Sigmoid colon (tissue), 7 donors: ENCODE data around the gene GYG1. TPM values are rescaled to one million over a fixed set of nuclear protein-coding genes. Genes with fewer than 3 reads are reported as not detected.

ENCODE experiments used
- DNase-seq: peaks from one replicate; pipeline ENCODE4 v3.0.0-alpha.2; 2019
- H3K27ac ChIP-seq, 4 donors: fragments of 200-600 bp; sonication (generic); one replicate each; pipeline ENCODE4 v1.5.1; 2016 to 2019; ENCODE audit warnings: mild to moderate bottlenecking in 1 of 4
- H3K27me3 ChIP-seq, 3 donors: fragments of 200-600 bp; sonication (generic); one replicate each; pipeline ENCODE4 v1.5.1; 2019; ENCODE audit warnings: mild to moderate bottlenecking in 1 of 3
- H3K36me3 ChIP-seq, 4 donors: fragments of 200-600 bp; sonication (generic); one replicate each; pipeline ENCODE4 v1.5.1; 2016 to 2019
- H3K4me1 ChIP-seq, 4 donors: fragments of 200-600 bp; sonication (generic); one replicate each; pipeline ENCODE4 v1.5.1; 2017 to 2019
- H3K4me3 ChIP-seq, 4 donors: fragments of 200-600 bp; sonication (generic); one replicate each; pipeline ENCODE4 v1.5.1; 2017 to 2019; ENCODE audit warnings: mild to moderate bottlenecking in 2 of 4, moderate library complexity in 1 of 4
- H3K9me3 ChIP-seq, 4 donors: fragments of 200-600 bp in 3 of 4; sonication (generic) in 3 of 4; one replicate each; pipeline versions ENCODE4 v1.5.1 to v1.6.1; 2013 to 2019
- EP300 ChIP-seq, 4 donors: sonication (generic); formaldehyde crosslinking; IDR thresholded peaks; one replicate each; pipeline ENCODE4 v1.6.1; 2017; ENCODE audit warnings: antibody characterized with exemption in 4 of 4
- POLR2A ChIP-seq, 2 donors: fragments of 450-650 bp; IDR thresholded peaks; one replicate each; pipeline ENCODE4 v1.6.1; 2016; ENCODE audit warnings: antibody characterized with exemption in 2 of 2, mild to moderate bottlenecking in 2 of 2, moderate library complexity in 2 of 2
- POLR2AphosphoS5 ChIP-seq, 4 donors: sonication (generic); formaldehyde crosslinking; IDR thresholded peaks; one replicate each; pipeline ENCODE4 v1.6.1; 2017; ENCODE audit warnings: antibody characterized with exemption in 4 of 4
- WGBS, 2 donors: extraction: QIAGEN DNeasy Blood & Tissue Kit; methylation state at CpG; one replicate each; pipeline ENCODE4 v1.1.7; 2013; 5-methylcytosine and 5-hydroxymethylcytosine counted together
- intact Hi-C: fragments of 100-400 bp; cut with DNase I; formaldehyde crosslinking; loops from one replicate; pipeline ENCODE4 v1.15.1; 2023
- polyA plus RNA-seq, 3 donors: library from polyadenylated mRNA; stranded (reverse); fragments of 200-250 nt; gene quantifications; one replicate each; pipeline ENCODE4 v1.2.3, GENCODE V29; 2013
- total RNA-seq, 4 donors: library from RNA; depleted of rRNA; stranded (reverse); fragments of >200 nt; gene quantifications; one replicate each; pipeline ENCODE4 v1.1.0, GENCODE V29; 2016
- TF ChIP-seq, protein P1 (sequence below), 4 experiments: fragments of 450-650 bp in 3 of 4; fragments of 200-600 bp in 1 of 4; IDR thresholded peaks; one replicate each; pipeline ENCODE4 v1.5.1; 2016 to 2019; ENCODE audit warnings: antibody characterized with exemption in 4 of 4, mild to moderate bottlenecking in 3 of 4, moderate library complexity in 2 of 4
- donor health status: healthy with polysubstance abuse.
- donor health status: Bipolar disorder and iron deficiency.
- donor health status: healthy.

The GYG1 gene
- total and polyA plus RNA-seq, 7 donors = 31.8 to 213 (median 142) TPM

DNA sequence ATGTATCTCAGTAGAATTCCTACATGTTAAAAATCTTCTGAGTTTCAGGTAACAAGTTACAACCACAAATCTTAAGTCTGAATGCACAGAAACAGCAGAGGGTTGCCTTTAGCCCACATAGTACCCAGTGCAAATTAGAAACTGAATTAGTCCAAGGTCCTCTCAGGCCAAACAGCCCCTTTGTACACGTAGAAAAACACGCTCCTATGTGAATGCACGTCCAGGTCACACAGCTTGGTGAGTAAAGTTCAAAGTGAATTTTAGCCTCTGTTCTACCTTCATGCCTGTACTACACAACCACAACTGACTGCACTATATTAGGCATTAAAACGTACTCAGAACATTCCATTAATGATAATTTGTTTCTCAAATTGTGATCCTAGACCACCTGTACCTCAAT, 46.3 kb downstream of the GYG1 start:
- Histone ChIP-seq H3K4me1 (peaks cover 0 to 25% (median 20%) of the 10 kb centered on the region in 4 donors), H3K4me3 (no peak overlapping the region), H3K27ac (peak overlapping the region in 3 of 4 donors; percentile 63 to 71 (median 67)), H3K9me3 (no peaks in the 10 kb centered on the region), H3K27me3 (no peaks in the 10 kb centered on the region), H3K36me3 (peaks cover 0 to 60% (median 2%) of the 10 kb centered on the region in 4 donors)
- intact Hi-C loops = loop anchor here (5.0 kb wide), 1 partner anchor 80 kb away; no protein-coding TSS in a partner anchor
- no peak for DNase-seq
- WGBS, 2 donors = 86 to 91% methylated on average over 4 of the region's 4 CpGs
- TF ChIP-seq POLR2AphosphoS5 (IDR thresholded peaks at IDR 0.05) (no peak), EP300 (IDR thresholded peaks at IDR 0.05) (no peak), POLR2A (IDR thresholded peaks at IDR 0.05) (no peak)
- TF ChIP-seq, protein P1, sequence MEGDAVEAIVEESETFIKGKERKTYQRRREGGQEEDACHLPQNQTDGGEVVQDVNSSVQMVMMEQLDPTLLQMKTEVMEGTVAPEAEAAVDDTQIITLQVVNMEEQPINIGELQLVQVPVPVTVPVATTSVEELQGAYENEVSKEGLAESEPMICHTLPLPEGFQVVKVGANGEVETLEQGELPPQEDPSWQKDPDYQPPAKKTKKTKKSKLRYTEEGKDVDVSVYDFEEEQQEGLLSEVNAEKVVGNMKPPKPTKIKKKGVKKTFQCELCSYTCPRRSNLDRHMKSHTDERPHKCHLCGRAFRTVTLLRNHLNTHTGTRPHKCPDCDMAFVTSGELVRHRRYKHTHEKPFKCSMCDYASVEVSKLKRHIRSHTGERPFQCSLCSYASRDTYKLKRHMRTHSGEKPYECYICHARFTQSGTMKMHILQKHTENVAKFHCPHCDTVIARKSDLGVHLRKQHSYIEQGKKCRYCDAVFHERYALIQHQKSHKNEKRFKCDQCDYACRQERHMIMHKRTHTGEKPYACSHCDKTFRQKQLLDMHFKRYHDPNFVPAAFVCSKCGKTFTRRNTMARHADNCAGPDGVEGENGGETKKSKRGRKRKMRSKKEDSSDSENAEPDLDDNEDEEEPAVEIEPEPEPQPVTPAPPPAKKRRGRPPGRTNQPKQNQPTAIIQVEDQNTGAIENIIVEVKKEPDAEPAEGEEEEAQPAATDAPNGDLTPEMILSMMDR (IDR thresholded peaks at IDR 0.05) = no peak

DNA sequence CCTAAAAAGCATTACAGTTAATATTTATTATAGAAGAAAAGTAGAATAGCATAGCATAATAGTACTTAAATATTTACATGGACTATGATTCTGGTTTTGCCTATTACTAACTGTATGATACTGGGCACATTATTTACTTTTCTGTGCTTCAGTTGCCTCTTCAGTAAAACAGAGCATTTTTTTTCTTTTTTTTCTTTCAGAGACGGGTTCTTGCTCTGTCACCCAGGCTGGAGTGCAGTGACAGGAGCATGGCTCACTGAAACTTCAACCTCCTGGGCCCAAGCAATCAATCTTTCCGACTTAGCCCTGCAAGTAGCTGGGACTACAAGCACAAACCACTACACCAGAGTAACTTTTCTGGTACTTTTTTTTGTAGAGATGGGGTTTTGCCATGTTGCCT, 47.0 kb downstream of the GYG1 start:
- WGBS, 2 donors = 77 to 87% methylated on average over 2 of the region's 2 CpGs
- no peak for DNase-seq
- Histone ChIP-seq H3K4me3 (no peak overlapping the region), H3K36me3 (peaks cover 0 to 60% (median 2%) of the 10 kb centered on the region in 4 donors), H3K27ac (peak overlapping the region in 3 of 4 donors; percentile 63 to 71 (median 67)), H3K9me3 (no peaks in the 10 kb centered on the region), H3K27me3 (no peaks in the 10 kb centered on the region), H3K4me1 (peaks cover 0 to 25% (median 20%) of the 10 kb centered on the region in 4 donors)
- intact Hi-C loops = loop anchor here (5.0 kb wide), 1 partner anchor 81 kb away; no protein-coding TSS in a partner anchor
- TF ChIP-seq, protein P1 (IDR thresholded peaks at IDR 0.05) = no peak
- TF ChIP-seq EP300 (IDR thresholded peaks at IDR 0.05) (no peak), POLR2A (IDR thresholded peaks at IDR 0.05) (no peak), POLR2AphosphoS5 (IDR thresholded peaks at IDR 0.05) (no peak)

DNA sequence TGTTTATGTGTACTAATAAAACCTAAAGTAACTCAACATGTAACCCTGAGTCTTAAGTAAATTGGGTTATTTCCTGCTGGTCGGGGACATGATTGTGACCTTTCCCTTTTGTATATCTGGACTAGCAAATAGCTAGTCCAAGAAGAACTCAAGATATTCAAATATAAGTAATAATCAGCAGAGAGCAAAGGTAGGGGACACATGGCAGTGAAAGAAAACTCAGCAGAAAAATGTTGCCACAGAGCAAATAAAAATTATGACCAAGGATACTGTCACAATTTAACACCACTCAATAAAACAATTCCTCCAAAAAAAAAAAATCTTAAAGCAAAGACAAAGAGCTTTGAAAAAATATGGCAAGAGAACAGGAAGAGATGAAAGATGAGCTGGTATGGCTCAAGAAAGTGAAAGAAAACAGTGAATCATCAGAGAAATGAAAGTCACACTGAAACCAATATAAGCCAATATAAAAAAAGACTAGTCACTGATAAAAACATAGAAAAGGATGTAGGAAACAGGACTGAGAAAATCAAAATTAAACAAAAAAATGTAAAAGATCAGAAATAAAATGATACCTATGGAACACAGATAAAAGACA, 51.5 kb downstream of the GYG1 start:
- 5 to 55% methylated on average over 1 of the region's 1 CpG for WGBS, 2 donors
- DNase-seq = no peak
- no peaks in the 10 kb centered on the region for H3K27me3 ChIP-seq
- H3K4me1 ChIP-seq = peaks cover 0 to 19% (median 15%) of the 10 kb centered on the region in 4 donors
- no peak overlapping the region for H3K27ac ChIP-seq
- peaks cover 0 to 74% (median 4%) of the 10 kb centered on the region in 4 donors for H3K36me3 ChIP-seq
- H3K9me3 ChIP-seq = no peaks in the 10 kb centered on the region
- TF ChIP-seq EP300 (IDR thresholded peaks at IDR 0.05) (no peak), POLR2A (IDR thresholded peaks at IDR 0.05) (no peak), POLR2AphosphoS5 (IDR thresholded peaks at IDR 0.05) (no peak)
- TF ChIP-seq, protein P1 (IDR thresholded peaks at IDR 0.05) = no peak
- H3K4me3 ChIP-seq = no peak overlapping the region
- intact Hi-C loops = no loop called here

DNA sequence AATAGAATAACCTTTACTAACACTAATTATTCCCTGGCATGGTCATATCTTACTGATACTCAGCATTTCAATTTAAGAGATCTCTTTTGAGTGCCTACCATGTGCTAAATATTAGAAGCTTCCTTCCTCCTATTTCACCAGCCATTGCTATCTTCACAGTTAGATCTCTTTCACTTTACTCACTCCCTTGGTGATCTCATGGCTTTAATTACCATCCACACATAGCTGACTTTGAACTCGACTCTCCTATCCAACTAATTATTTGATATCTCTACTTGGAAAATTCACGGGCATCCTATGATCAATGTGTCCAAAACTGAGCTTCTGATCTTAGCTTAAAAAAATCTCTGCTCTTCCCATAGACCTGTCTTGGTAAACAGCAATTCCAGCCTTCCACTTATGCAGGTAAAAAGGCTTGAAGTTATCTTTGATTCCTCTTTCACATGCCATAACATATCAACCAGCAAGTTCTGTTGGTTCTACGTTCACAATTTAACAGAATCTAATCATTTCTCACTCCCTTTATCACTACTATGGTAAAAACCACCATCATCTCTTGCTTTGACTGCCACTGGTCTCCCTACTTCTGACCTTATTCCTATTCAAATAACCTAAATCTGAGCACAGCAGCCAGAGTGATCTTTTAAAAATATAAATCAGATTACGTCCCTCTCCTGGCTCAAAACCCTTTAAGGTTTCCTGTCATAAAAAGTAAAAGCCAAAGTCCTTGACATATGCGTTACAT, 53.2 kb downstream of the GYG1 start:
- H3K4me3 ChIP-seq = no peak overlapping the region
- no peaks in the 10 kb centered on the region for H3K27me3 ChIP-seq
- intact Hi-C loops = no loop called here
- 90 to 91% methylated on average over 5 of the region's 5 CpGs for WGBS, 2 donors
- H3K4me1 ChIP-seq = peaks cover 0 to 3% (median 1%) of the 10 kb centered on the region in 4 donors
- no peak for DNase-seq
- no peak overlapping the region for H3K27ac ChIP-seq
- peaks cover 0 to 72% (median 8%) of the 10 kb centered on the region in 4 donors for H3K36me3 ChIP-seq
- TF ChIP-seq POLR2AphosphoS5 (IDR thresholded peaks at IDR 0.05) (no peak), POLR2A (IDR thresholded peaks at IDR 0.05) (no peak), EP300 (IDR thresholded peaks at IDR 0.05) (no peak)
- TF ChIP-seq, protein P1 (IDR thresholded peaks at IDR 0.05) = no peak
- H3K9me3 ChIP-seq = no peaks in the 10 kb centered on the region
